Neural cell (in vitro differentiated cells): ENCODE data around the gene THOP1. TPM values are rescaled to one million over a fixed set of nuclear protein-coding genes. Genes with fewer than 3 reads are reported as not detected.

ENCODE experiments used
- H2AFZ ChIP-seq: fragments of 200-600, 300-800 bp; sonication (generic), shearing (Covaris generic); 2 replicates; pipeline ENCODE4 v1.6.0; 2014; ENCODE audit warnings: low read depth, mild to moderate bottlenecking, antibody characterized with exemption, low read length, moderate library complexity
- H3F3A ChIP-seq: fragments of 200-600 bp; shearing (Covaris generic); 2 replicates; pipeline ENCODE4 v1.6.1; 2016; ENCODE audit warnings: mild to moderate bottlenecking, moderate library complexity, mixed read lengths, antibody characterized with exemption, low read length; ENCODE audit not compliant: insufficient read depth, poor library complexity, severe bottlenecking
- H3K27ac ChIP-seq: fragments of 200-600, 300-800 bp; sonication (generic), shearing (Covaris generic); 2 replicates; pipeline ENCODE4 v1.5.1; 2014; ENCODE audit warnings: mild to moderate bottlenecking, low read length, moderate library complexity
- H3K27me3 ChIP-seq: fragments of 300-800, 200-600 bp; sonication (generic), shearing (Covaris generic); 2 replicates; pipeline ENCODE4 v1.6.0; 2014; ENCODE audit warnings: mild to moderate bottlenecking, low read depth, low read length, moderate library complexity; ENCODE audit not compliant: insufficient read depth
- H3K36me3 ChIP-seq: fragments of 300-800, 200-600 bp; sonication (generic), shearing (Covaris generic); 2 replicates; pipeline ENCODE4 v1.5.1; 2014; ENCODE audit warnings: mild to moderate bottlenecking, antibody characterized with exemption, low read length, moderate library complexity; ENCODE audit not compliant: insufficient read depth
- H3K4me2 ChIP-seq: fragments of 300-800, 200-600 bp; sonication (generic), shearing (Covaris generic); 2 replicates; pipeline ENCODE4 v1.6.0; 2014; ENCODE audit warnings: mild to moderate bottlenecking, low read length
- H3K4me3 ChIP-seq: fragments of 300-800, 200-600 bp; sonication (generic), shearing (Covaris generic); 2 replicates; pipeline ENCODE4 v1.5.1; 2014; ENCODE audit warnings: mild to moderate bottlenecking, low read length, moderate library complexity
- H3K79me2 ChIP-seq: fragments of 200-600 bp; shearing (Covaris generic); replicated peaks from 2 replicates; pipeline ENCODE4 v1.6.0; 2014; ENCODE audit warnings: mild to moderate bottlenecking, low read length, moderate library complexity; ENCODE audit not compliant: insufficient read depth
- H3K9ac ChIP-seq: fragments of 300-800, 200-600 bp; sonication (generic), shearing (Covaris generic); 2 replicates; pipeline ENCODE4 v1.6.1; 2016; ENCODE audit warnings: mild to moderate bottlenecking, low read length, mixed read lengths
- H3K9me2 ChIP-seq: fragments of 200-600 bp; shearing (Covaris generic); 2 replicates; pipeline ENCODE4 v1.6.1; 2016; ENCODE audit warnings: mild to moderate bottlenecking, low read length, mixed read lengths; ENCODE audit not compliant: insufficient read depth
- H3K9me3 ChIP-seq: fragments of 200-600, 300-800 bp; sonication (generic), shearing (Covaris generic); 2 replicates; pipeline ENCODE4 v1.6.1; 2016; ENCODE audit warnings: mild to moderate bottlenecking, mixed run types, low read length, moderate library complexity, mixed read lengths
- H4K20me1 ChIP-seq: fragments of 200-600 bp; shearing (Covaris generic); 2 replicates; pipeline ENCODE4 v1.6.1; 2016; ENCODE audit warnings: mild to moderate bottlenecking, mixed run types; ENCODE audit not compliant: insufficient read depth
- EP300 ChIP-seq: fragments of 450-650 bp; conservative IDR thresholded peaks from 2 replicates; pipeline ENCODE4 v1.6.1; 2014; ENCODE audit warnings: antibody characterized with exemption, mild to moderate bottlenecking, moderate library complexity; ENCODE audit not compliant: poor library complexity, severe bottlenecking
- EZH2 ChIP-seq: fragments of 200-600, 300-800 bp; shearing (Covaris generic), sonication (generic); IDR thresholded peaks from 2 replicates; pipeline ENCODE4 v1.6.1; 2014; ENCODE audit warnings: antibody characterized with exemption, low read length, borderline replicate concordance, mild to moderate bottlenecking; ENCODE audit not compliant: insufficient read depth, poor library complexity, severe bottlenecking
- MXI1 ChIP-seq: fragments of 450-650 bp; conservative IDR thresholded peaks from 2 replicates; pipeline ENCODE4 v1.6.1; 2014; ENCODE audit warnings: antibody characterized with exemption, mild to moderate bottlenecking; ENCODE audit not compliant: poor library complexity, severe bottlenecking
- POLR2AphosphoS5 ChIP-seq: IDR thresholded peaks from 2 replicates; pipeline ENCODE4 v1.6.1; 2012
- RAD21 ChIP-seq: fragments of 450-650 bp; conservative IDR thresholded peaks from 2 replicates; pipeline ENCODE4 v1.6.1; 2014; ENCODE audit warnings: antibody characterized with exemption, mild to moderate bottlenecking, moderate library complexity
- SMC3 ChIP-seq: fragments of 450-650 bp; conservative IDR thresholded peaks from 2 replicates; pipeline ENCODE4 v1.6.1; 2014; ENCODE audit warnings: antibody characterized with exemption, mild to moderate bottlenecking, moderate library complexity; ENCODE audit not compliant: poor library complexity
- TAF1 ChIP-seq: IDR thresholded peaks from 2 replicates; pipeline ENCODE4 v1.6.1; 2012; ENCODE audit warnings: low read depth
- polyA plus RNA-seq: library from polyadenylated mRNA; depleted of rRNA; stranded (reverse); fragments of >200 nt; gene quantifications from 2 replicates; pipeline ENCODE4 v1.2.3, GENCODE V29; 2014
- TF ChIP-seq, protein P1 (sequence below): IDR thresholded peaks from 2 replicates; pipeline ENCODE4 v1.6.1; 2012; ENCODE audit warnings: borderline replicate concordance
- TF ChIP-seq, protein P2 (sequence below): fragments of 450-650 bp; IDR thresholded peaks from 2 replicates; pipeline ENCODE4 v1.5.1; 2014; ENCODE audit warnings: antibody characterized with exemption, mild to moderate bottlenecking, moderate library complexity; ENCODE audit not compliant: poor library complexity, severe bottlenecking

Gene THOP1
- polyA plus RNA-seq, 1 donor from 2014 or later, result 113 TPM

- peaks cover 66% of the 10 kb centered on the region for H3K79me2 ChIP-seq
- H2AFZ ChIP-seq, result peak overlapping the region; percentile 3
- no peaks in the 10 kb centered on the region for H3K9me2 ChIP-seq
- H3K27ac ChIP-seq, result peak overlapping the region; percentile 88
- no peaks in the 10 kb centered on the region for H4K20me1 ChIP-seq
- H3K4me2 ChIP-seq, result peak overlapping the region; percentile 77
- peak overlapping the region; percentile 90 for H3K9ac ChIP-seq
- H3F3A ChIP-seq, result peaks cover 9% of the 10 kb centered on the region
- no peaks in the 10 kb centered on the region for H3K36me3 ChIP-seq
- no peaks in the 10 kb centered on the region for H3K27me3 ChIP-seq
- TF ChIP-seq MXI1 (no peak), EZH2 (no peak), EP300 (no peak), RAD21 (no peak), SMC3 (no peak)
- peak overlapping the region; percentile 93 for H3K4me3 ChIP-seq
- H3K9me3 ChIP-seq, result no peaks in the 10 kb centered on the region
These were observed 2.9 kb upstream of the THOP1 start for GRCh38 chr19:2782329-2782935.

DNA sequence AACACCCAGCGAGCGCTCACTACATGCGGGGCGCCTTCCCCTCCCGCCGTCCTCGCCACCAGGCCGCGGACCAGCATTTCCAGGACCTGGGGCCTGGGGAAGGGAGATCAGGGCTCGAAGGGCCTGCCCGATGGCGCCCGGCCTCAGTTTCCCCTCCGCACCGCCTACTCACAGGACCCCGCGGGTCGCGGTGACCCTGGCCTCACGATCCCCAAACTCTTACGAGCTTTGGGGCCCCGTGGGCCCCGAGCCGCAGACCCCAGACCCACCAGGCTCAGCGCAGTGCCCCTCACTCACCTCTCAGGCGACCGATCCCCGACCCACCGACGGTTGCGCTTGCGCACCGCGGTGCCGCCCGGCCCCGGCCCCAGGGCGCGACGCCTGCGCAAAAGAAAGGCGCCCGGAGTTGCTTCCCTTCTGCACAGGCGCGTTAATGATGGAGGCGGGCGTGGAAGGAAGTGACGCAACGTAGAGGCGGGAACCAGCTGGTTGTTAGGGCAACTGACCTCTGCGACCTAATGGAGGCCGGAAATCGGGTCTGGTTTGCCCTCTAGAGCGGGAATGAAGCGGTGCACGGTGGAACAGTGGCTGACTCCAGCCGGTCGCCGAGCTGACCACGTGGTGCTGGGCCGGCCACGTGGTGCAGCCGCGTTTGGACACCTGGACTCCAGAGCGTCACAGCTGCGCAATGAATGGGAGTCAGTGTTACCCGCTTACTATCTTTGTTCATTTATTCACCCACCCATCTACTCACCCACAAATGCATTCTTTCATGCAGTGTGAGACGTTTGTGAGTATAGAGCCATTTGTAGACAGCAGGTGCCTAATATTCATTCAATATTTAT is 2.1 kb upstream of the THOP1 start, which contains the start of gene SGTA:
SGTA (minus strand) TSS at position 338 of the 845 bp plus-strand sequence. CDS start 14,205 bp downstream, outside the sequence.
- H3K27ac ChIP-seq, result peak within 1 kb of the TSS; percentile 88
- no peaks in the 10 kb centered on the region for H3K27me3 ChIP-seq
- H3K9me3 ChIP-seq, result no peaks in the 10 kb centered on the region
- no peak for TF ChIP-seq TAF1
- TF ChIP-seq MXI1, result peak; percentile 97
- TF ChIP-seq EZH2, result no peak
- peak; percentile 39 for TF ChIP-seq RAD21
- TF ChIP-seq SMC3, result peak; percentile 39
- TF ChIP-seq POLR2AphosphoS5, result peak; percentile 88
- TF ChIP-seq, protein P1, sequence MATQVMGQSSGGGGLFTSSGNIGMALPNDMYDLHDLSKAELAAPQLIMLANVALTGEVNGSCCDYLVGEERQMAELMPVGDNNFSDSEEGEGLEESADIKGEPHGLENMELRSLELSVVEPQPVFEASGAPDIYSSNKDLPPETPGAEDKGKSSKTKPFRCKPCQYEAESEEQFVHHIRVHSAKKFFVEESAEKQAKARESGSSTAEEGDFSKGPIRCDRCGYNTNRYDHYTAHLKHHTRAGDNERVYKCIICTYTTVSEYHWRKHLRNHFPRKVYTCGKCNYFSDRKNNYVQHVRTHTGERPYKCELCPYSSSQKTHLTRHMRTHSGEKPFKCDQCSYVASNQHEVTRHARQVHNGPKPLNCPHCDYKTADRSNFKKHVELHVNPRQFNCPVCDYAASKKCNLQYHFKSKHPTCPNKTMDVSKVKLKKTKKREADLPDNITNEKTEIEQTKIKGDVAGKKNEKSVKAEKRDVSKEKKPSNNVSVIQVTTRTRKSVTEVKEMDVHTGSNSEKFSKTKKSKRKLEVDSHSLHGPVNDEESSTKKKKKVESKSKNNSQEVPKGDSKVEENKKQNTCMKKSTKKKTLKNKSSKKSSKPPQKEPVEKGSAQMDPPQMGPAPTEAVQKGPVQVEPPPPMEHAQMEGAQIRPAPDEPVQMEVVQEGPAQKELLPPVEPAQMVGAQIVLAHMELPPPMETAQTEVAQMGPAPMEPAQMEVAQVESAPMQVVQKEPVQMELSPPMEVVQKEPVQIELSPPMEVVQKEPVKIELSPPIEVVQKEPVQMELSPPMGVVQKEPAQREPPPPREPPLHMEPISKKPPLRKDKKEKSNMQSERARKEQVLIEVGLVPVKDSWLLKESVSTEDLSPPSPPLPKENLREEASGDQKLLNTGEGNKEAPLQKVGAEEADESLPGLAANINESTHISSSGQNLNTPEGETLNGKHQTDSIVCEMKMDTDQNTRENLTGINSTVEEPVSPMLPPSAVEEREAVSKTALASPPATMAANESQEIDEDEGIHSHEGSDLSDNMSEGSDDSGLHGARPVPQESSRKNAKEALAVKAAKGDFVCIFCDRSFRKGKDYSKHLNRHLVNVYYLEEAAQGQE, result peak; percentile 52
- TF ChIP-seq, protein P2, sequence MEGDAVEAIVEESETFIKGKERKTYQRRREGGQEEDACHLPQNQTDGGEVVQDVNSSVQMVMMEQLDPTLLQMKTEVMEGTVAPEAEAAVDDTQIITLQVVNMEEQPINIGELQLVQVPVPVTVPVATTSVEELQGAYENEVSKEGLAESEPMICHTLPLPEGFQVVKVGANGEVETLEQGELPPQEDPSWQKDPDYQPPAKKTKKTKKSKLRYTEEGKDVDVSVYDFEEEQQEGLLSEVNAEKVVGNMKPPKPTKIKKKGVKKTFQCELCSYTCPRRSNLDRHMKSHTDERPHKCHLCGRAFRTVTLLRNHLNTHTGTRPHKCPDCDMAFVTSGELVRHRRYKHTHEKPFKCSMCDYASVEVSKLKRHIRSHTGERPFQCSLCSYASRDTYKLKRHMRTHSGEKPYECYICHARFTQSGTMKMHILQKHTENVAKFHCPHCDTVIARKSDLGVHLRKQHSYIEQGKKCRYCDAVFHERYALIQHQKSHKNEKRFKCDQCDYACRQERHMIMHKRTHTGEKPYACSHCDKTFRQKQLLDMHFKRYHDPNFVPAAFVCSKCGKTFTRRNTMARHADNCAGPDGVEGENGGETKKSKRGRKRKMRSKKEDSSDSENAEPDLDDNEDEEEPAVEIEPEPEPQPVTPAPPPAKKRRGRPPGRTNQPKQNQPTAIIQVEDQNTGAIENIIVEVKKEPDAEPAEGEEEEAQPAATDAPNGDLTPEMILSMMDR, result peak; percentile 89
- TF ChIP-seq EP300, result peak; percentile 66
- H3K9ac ChIP-seq, result peak within 1 kb of the TSS; percentile 90
- H3K79me2 ChIP-seq, result peaks cover 66% of the 10 kb centered on the region
- H2AFZ ChIP-seq, result peak within 1 kb of the TSS; percentile 29
- H3K4me3 ChIP-seq, result peak within 1 kb of the TSS; percentile 93
- H3K9me2 ChIP-seq, result no peaks in the 10 kb centered on the region
- no peaks in the 10 kb centered on the region for H3K36me3 ChIP-seq
- H3K4me2 ChIP-seq, result peak within 1 kb of the TSS; percentile 93
- H4K20me1 ChIP-seq, result no peaks in the 10 kb centered on the region
- H3F3A ChIP-seq, result peaks cover 9% of the 10 kb centered on the region
